ENCODE measurements around the gene CPT2. TPM values are rescaled to one million over a fixed set of nuclear protein-coding genes. Genes with fewer than 3 reads are reported as not detected.

Gene CPT2
- total and polyA plus RNA-seq, 2 of the 13 experiments (the other 11 are each of a cell fraction or from before 2014, with no cell fraction given) = 12.6 to 14.6 TPM

GRCh38 chr1:53207726-53208125 is 11.1 kb downstream of the CPT2 start:
- no peak overlapping the region for H3K27ac ChIP-seq (ENCODE audit: extremely low read length, insufficient read depth, low read length)
- H3K27me3 ChIP-seq (ENCODE audit: control insufficient read depth in 1 of 2, insufficient read depth in 2 of 2, low read length in 2 of 2) = no peaks in the 10 kb centered on the region
- H3K36me3 ChIP-seq (replicated peaks in 1 of 2; ENCODE audit: control insufficient read depth in 1 of 2, insufficient read depth in 2 of 2, low read length in 2 of 2) = peaks cover 19 to 67% of the 10 kb centered on the region in 2 experiments
- intact Hi-C loops (cut with micrococcal nuclease; ENCODE audit: unreplicated experiment) (no loop called here), in situ Hi-C loops (cut with HindIII; ENCODE audit: extremely low pct_ligation_motif_present, low pct_unique_long_range_greater_than_20kb) (no loop called here)
- no peak for DNase-seq (ENCODE audit: low spot score)
- H3K9ac ChIP-seq (ENCODE audit: insufficient read depth, low read depth, low read length) = no peak overlapping the region
- no peak overlapping the region for H2AFZ ChIP-seq (ENCODE audit: low read length)
- no peaks in the 10 kb centered on the region for H3K4me1 ChIP-seq (ENCODE audit: insufficient read depth, low read length)
- CTCF ChIA-PET (ENCODE audit: low intra/inter-chr PET ratio, low total read pairs) = no interaction called here
- FAIRE-seq = no peak
- TF ChIP-seq ZFP62 (CRISPR knock-in tag; IDR thresholded peaks at IDR 0.05) = no peak
- TF ChIP-seq POLR2AphosphoS5 (IDR thresholded peaks at IDR 0.05; ENCODE audit: low read depth, low read length) = no peak
- TF ChIP-seq ERF (CRISPR knock-in tag; IDR thresholded peaks at IDR 0.05) = no peak
- 93% methylated on average over 1 of the region's 1 CpG for WGBS (ENCODE audit: low lambda C conversion rate)
- H3K4me2 ChIP-seq (ENCODE audit: low read depth, low read length) = no peak overlapping the region
- POLR2A ChIA-PET = no interaction called here
- no peaks in the 10 kb centered on the region for H4K20me1 ChIP-seq (ENCODE audit: insufficient read depth, low read length)
- no peak for ATAC-seq
- H3K4me3 ChIP-seq (replicated peaks in 1 of 3; ENCODE audit: insufficient read depth in 1 of 3, low read depth in 2 of 3, low read length in 3 of 3) = no peak overlapping the region
- BruUV-seq (replicated peaks) = no TSS peak
- peaks cover 19% of the 10 kb centered on the region; the same call in 1 of the 2 replicates for H3K9me3 ChIP-seq (ENCODE audit: low read length)
- no peaks in the 10 kb centered on the region for H3K79me2 ChIP-seq (ENCODE audit: insufficient read depth, low read length)

- ChIA-PET CTCF (ENCODE audit: low intra/inter-chr PET ratio, low total read pairs) (no interaction called here), POLR2A (no interaction called here)
- no peak for DNase-seq (ENCODE audit: low spot score)
- 93% methylated on average over 7 of the region's 7 CpGs for WGBS (ENCODE audit: low lambda C conversion rate)
- H3K27me3 ChIP-seq (ENCODE audit: control insufficient read depth in 1 of 2, insufficient read depth in 2 of 2, low read length in 2 of 2) = no peaks in the 10 kb centered on the region
- FAIRE-seq = no peak
- TSS peak; percentile 28 for BruUV-seq (replicated peaks)
- H3K4me1 ChIP-seq (ENCODE audit: insufficient read depth, low read length) = no peaks in the 10 kb centered on the region
- H3K79me2 ChIP-seq (ENCODE audit: insufficient read depth, low read length) = no peaks in the 10 kb centered on the region
- TF ChIP-seq DR1 (CRISPR knock-in tag; IDR thresholded peaks at IDR 0.05) = no peak
- no peak for TF ChIP-seq SIN3A (IDR thresholded peaks at IDR 0.05; ENCODE audit: borderline replicate concordance, low read depth, low read length)
- TF ChIP-seq FOXO1 (CRISPR knock-in tag; IDR thresholded peaks at IDR 0.05) = no peak
- no peak for TF ChIP-seq ZNF619 (CRISPR knock-in tag; IDR thresholded peaks at IDR 0.05)
- no peak for TF ChIP-seq SP2 (CRISPR knock-in tag; IDR thresholded peaks at IDR 0.05)
- TF ChIP-seq SUZ12 (IDR thresholded peaks at IDR 0.05; ENCODE audit: low read depth, low read length) = no peak
- TF ChIP-seq LBX2 (CRISPR knock-in tag; IDR thresholded peaks at IDR 0.05; ENCODE audit: borderline replicate concordance) = no peak
- TF ChIP-seq AFF4 (CRISPR knock-in tag; IDR thresholded peaks at IDR 0.05) = no peak
- TF ChIP-seq NFYB (CRISPR knock-in tag; IDR thresholded peaks at IDR 0.05) = no peak
- TF ChIP-seq TIGD3 (CRISPR knock-in tag; IDR thresholded peaks at IDR 0.05; ENCODE audit: borderline replicate concordance) = no peak
- TF ChIP-seq ONECUT2 (CRISPR knock-in tag; IDR thresholded peaks at IDR 0.05) = no peak
- no peak overlapping the region for H3K4me2 ChIP-seq (ENCODE audit: low read depth, low read length)
- H2AFZ ChIP-seq (ENCODE audit: low read length) = no peak overlapping the region
- H3K9ac ChIP-seq (ENCODE audit: insufficient read depth, low read depth, low read length) = no peak overlapping the region
- H4K20me1 ChIP-seq (ENCODE audit: insufficient read depth, low read length) = no peaks in the 10 kb centered on the region
- no peak overlapping the region for H3K4me3 ChIP-seq (replicated peaks in 1 of 3; ENCODE audit: insufficient read depth in 1 of 3, low read depth in 2 of 3, low read length in 3 of 3)
- intact Hi-C loops (cut with micrococcal nuclease; ENCODE audit: unreplicated experiment) = no loop called here
- H3K27ac ChIP-seq (ENCODE audit: extremely low read length, insufficient read depth, low read length) = no peak overlapping the region
- no peak for ATAC-seq
- H3K36me3 ChIP-seq (replicated peaks in 1 of 2; ENCODE audit: control insufficient read depth in 1 of 2, insufficient read depth in 2 of 2, low read length in 2 of 2) = peaks cover 23 to 59% of the 10 kb centered on the region in 2 experiments; a peak in 4 of 5 replicates
- H3K9me3 ChIP-seq (ENCODE audit: low read length) = peaks cover 15% of the 10 kb centered on the region; the same call in 1 of the 2 replicates
- in situ Hi-C loops (cut with HindIII; ENCODE audit: extremely low pct_ligation_motif_present, low pct_unique_long_range_greater_than_20kb) = no loop called here
Observed at GRCh38 chr1:53210352-53210751, 13.7 kb downstream of the CPT2 start.
